IPS-18c (cell line): Measurements from ENCODE around the gene YTHDC1.

ENCODE experiments used
- H3K4me3 ChIP-seq: 2 replicates; pipeline ENCODE4 v1.7.0; 2013; ENCODE audit warnings: low read depth, mild to moderate bottlenecking, low read length, moderate library complexity; ENCODE audit not compliant: insufficient read depth
- H3K9me3 ChIP-seq: one replicate; pipeline ENCODE4 v1.6.1; 2013; ENCODE audit warnings: mild to moderate bottlenecking, low read length, moderate library complexity; ENCODE audit not compliant: control insufficient read depth, insufficient read depth

YTHDC1 gene

GRCh38 chr4:68365068-68365467 lies 15.2 kb upstream of the YTHDC1 start:
- Histone ChIP-seq H3K4me3 (no peak overlapping the region), H3K9me3 (peaks cover 3% of the 10 kb centered on the region)

GRCh38 chr4:68361146-68361589 lies 11.3 kb upstream of the YTHDC1 start:
- no peak overlapping the region for H3K4me3 ChIP-seq
- H3K9me3 ChIP-seq = peaks cover 3% of the 10 kb centered on the region

GRCh38 chr4:68360231-68360968 lies 10.5 kb upstream of the YTHDC1 start:
- H3K4me3 ChIP-seq = no peak overlapping the region
- peaks cover 3% of the 10 kb centered on the region for H3K9me3 ChIP-seq

- H3K9me3 ChIP-seq = no peaks in the 10 kb centered on the region
- H3K4me3 ChIP-seq = no peak overlapping the region
Measured at GRCh38 chr4:68359508-68359907, 9.6 kb upstream of the YTHDC1 start.

GRCh38 chr4:68358988-68359387 lies 9.1 kb upstream of the YTHDC1 start:
- no peak overlapping the region; the same call in 1 of the 2 replicates for H3K4me3 ChIP-seq
- no peaks in the 10 kb centered on the region for H3K9me3 ChIP-seq

- no peak overlapping the region for H3K4me3 ChIP-seq
Measured at GRCh38 chr4:68352791-68353190, 2.9 kb upstream of the YTHDC1 start.

GRCh38 chr4:68349279-68349648 lies 626 bp downstream of the YTHDC1 start:
- peak overlapping the region; percentile 97 for H3K4me3 ChIP-seq
- H3K9me3 ChIP-seq = no peaks in the 10 kb centered on the region

More at GRCh38 chr4:68352791-68353190, 2.9 kb upstream of the YTHDC1 start:
- no peaks in the 10 kb centered on the region for H3K9me3 ChIP-seq

- Histone ChIP-seq H3K4me3 (peak overlapping the region; percentile 97), H3K9me3 (no peaks in the 10 kb centered on the region)
Measured at GRCh38 chr4:68348577-68348976, 1.3 kb downstream of the YTHDC1 start.

GRCh38 chr4:68347845-68348244 lies 2.0 kb downstream of the YTHDC1 start:
- H3K4me3 ChIP-seq = peak overlapping the region; percentile 97
- H3K9me3 ChIP-seq = no peaks in the 10 kb centered on the region

- H3K4me3 ChIP-seq = no peak overlapping the region
Measured at GRCh38 chr4:68346461-68346860, 3.4 kb downstream of the YTHDC1 start.

GRCh38 chr4:68344785-68345184 lies 5.1 kb downstream of the YTHDC1 start:
- no peak overlapping the region for H3K4me3 ChIP-seq
- no peaks in the 10 kb centered on the region for H3K9me3 ChIP-seq

More at GRCh38 chr4:68346461-68346860, 3.4 kb downstream of the YTHDC1 start:
- H3K9me3 ChIP-seq = no peaks in the 10 kb centered on the region

- Histone ChIP-seq H3K4me3 (no peak overlapping the region), H3K9me3 (no peaks in the 10 kb centered on the region)
Measured at GRCh38 chr4:68344049-68344448, 5.8 kb downstream of the YTHDC1 start.

- Histone ChIP-seq H3K4me3 (no peak overlapping the region), H3K9me3 (no peaks in the 10 kb centered on the region)
Measured at GRCh38 chr4:68342134-68342533, 7.8 kb downstream of the YTHDC1 start.

GRCh38 chr4:68338625-68339024 lies 11.3 kb downstream of the YTHDC1 start:
- Histone ChIP-seq H3K9me3 (no peaks in the 10 kb centered on the region), H3K4me3 (no peak overlapping the region)

- Histone ChIP-seq H3K9me3 (no peaks in the 10 kb centered on the region), H3K4me3 (no peak overlapping the region)
Measured at GRCh38 chr4:68337522-68337921, 12.4 kb downstream of the YTHDC1 start.

GRCh38 chr4:68337004-68337403 lies 12.9 kb downstream of the YTHDC1 start:
- Histone ChIP-seq H3K9me3 (no peaks in the 10 kb centered on the region), H3K4me3 (no peak overlapping the region)

GRCh38 chr4:68336530-68336929 lies 13.4 kb downstream of the YTHDC1 start:
- H3K9me3 ChIP-seq = no peaks in the 10 kb centered on the region
- H3K4me3 ChIP-seq = no peak overlapping the region

- Histone ChIP-seq H3K4me3 (no peak overlapping the region), H3K9me3 (no peaks in the 10 kb centered on the region)
Measured at GRCh38 chr4:68326141-68326540, 23.7 kb downstream of the YTHDC1 start.
